HFF-Myc (cell line): ENCODE results near the gene AFAP1.

ENCODE experiments used
- DNase-seq: peaks from one replicate; pipeline ENCODE4 v3.0.0-alpha.2; 2011; ENCODE audit warnings: low read depth; ENCODE audit errors: extremely low read depth
- H3K4me3 ChIP-seq: replicated peaks from 2 replicates; pipeline ENCODE4 v1.5.1; 2011; ENCODE audit warnings: low read depth, mild to moderate bottlenecking, control low read depth, low read length
- CTCF ChIP-seq: IDR thresholded peaks from 2 replicates; pipeline ENCODE4 v1.5.1; 2012; ENCODE audit warnings: mild to moderate bottlenecking, low read depth, low read length, control low read depth; ENCODE audit errors: missing control alignments

AFAP1 gene

GRCh38 chr4:7938609-7939376 lies 868 bp downstream of the AFAP1 start:
- H3K4me3 ChIP-seq = peak overlapping the region; percentile 94

GRCh38 chr4:7938266-7938608 lies 1.4 kb downstream of the AFAP1 start:
- no peak for TF ChIP-seq CTCF
- peak overlapping the region; percentile 94 for H3K4me3 ChIP-seq
- DNase-seq = no peak

More at GRCh38 chr4:7938609-7939376, 868 bp downstream of the AFAP1 start:
- no peak for DNase-seq
- no peak for TF ChIP-seq CTCF

- no peak for DNase-seq
- TF ChIP-seq CTCF = no peak
- H3K4me3 ChIP-seq = no peak overlapping the region
Measured at GRCh38 chr4:7937006-7937405, 2.7 kb downstream of the AFAP1 start.

GRCh38 chr4:7933651-7934510 lies 5.8 kb downstream of the AFAP1 start:
- TF ChIP-seq CTCF = no peak
- H3K4me3 ChIP-seq = no peak overlapping the region

GRCh38 chr4:7932287-7932686 lies 7.4 kb downstream of the AFAP1 start:
- no peak for DNase-seq
- no peak for TF ChIP-seq CTCF
- no peak overlapping the region for H3K4me3 ChIP-seq

More at GRCh38 chr4:7933651-7934510, 5.8 kb downstream of the AFAP1 start:
- no peak for DNase-seq

- no peak for DNase-seq
- peak; percentile 22 for TF ChIP-seq CTCF
- no peak overlapping the region for H3K4me3 ChIP-seq
Measured at GRCh38 chr4:7929118-7929951, 10.3 kb downstream of the AFAP1 start.
